ENCODE results near the gene ADAMTS7.
"Not testable (repeated sequence)": the region's sequence is repeated elsewhere in the genome, so short reads cannot be mapped to it uniquely, and the experiment has no call there.

Gene ADAMTS7

DNA sequence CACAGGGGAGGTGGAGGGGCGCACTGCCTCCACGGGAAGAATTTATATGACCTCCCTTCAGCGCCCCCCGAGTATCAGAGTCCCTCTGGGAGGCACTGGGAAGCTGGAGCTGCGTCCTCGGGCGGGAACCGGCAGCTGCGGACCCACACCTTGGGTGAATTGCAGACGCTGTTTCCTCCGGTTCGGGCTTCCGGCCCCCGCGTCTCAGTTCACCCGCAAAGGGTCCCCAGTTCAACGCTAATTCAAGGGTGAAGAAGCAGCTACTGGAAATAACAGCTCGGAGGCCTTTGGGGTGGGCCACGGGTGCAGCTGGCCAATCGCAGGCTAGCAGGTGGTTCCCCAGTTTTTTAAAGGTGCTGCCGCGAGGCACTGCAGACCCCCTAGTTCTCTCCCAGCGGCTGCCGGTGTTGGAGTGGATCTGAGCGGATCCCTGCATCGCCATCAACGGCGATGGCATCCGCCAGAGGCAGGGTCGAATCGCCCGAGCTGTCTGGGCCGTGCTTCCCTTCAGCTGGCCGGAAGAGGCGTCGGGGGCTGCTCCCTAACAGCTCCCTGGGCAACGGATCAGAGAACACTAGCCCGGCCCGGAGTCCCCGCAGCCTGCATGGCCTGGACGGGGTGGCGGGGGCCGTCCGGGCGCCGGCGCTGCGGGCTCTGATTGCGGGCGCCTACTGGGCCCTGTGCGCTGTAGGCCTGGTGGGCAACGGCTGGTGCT is 19.4 kb upstream of the ADAMTS7 start:
- DNase-seq (ENCODE audit: low read depth in 2 of 2): no peak

DNA sequence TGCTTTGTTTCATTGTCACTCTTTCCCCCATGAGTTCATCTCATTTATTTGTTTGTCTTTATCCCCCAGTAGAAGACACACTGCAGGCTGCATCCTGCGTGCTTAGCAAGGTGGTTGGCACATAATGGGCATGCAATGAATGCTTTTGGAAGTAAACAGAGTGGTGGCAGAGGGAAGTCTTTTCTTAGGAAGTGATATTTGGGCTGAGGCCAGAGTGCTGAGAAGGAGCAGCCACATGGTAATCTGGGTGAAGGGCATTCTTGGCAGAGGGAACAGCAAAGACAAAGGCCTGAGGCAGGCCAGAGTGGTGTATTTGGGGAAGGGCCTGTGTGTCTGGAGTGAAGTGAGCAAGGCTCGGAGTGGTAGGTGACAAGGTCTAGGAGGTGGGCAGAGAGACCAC is 17.7 kb upstream of the ADAMTS7 start:
- no peak for DNase-seq (ENCODE audit: low read depth in 2 of 2)

- DNase-seq (ENCODE audit: low read depth in 2 of 2): no peak
Measured at GRCh38 chr15:78822514-78822913, 11.2 kb upstream of the ADAMTS7 start.

DNA sequence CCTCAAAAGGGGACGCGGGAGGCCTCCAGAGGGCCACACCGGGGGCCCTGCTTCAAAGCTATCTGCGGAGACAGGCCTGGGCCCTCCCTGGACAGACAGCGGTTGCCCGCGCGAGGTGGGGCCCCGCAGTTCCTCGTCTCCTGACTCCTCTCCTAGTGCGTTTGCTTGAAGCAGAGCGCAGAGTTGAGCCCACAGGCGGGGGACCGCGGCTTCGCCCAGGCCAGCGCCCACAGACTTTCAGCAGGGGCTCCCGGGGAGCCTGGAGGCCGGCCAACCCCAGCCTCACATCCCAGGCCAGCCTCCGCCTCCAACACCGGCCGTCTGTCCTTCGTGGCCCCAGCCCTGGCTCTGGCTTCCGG is 540 bp upstream of the ADAMTS7 start:
- no peak for DNase-seq (ENCODE audit: low read depth in 2 of 2)

GRCh38 chr15:78810362-78811123 is 721 bp downstream of the ADAMTS7 start:
- DNase-seq (ENCODE audit: low read depth in 2 of 2): no peak

DNA sequence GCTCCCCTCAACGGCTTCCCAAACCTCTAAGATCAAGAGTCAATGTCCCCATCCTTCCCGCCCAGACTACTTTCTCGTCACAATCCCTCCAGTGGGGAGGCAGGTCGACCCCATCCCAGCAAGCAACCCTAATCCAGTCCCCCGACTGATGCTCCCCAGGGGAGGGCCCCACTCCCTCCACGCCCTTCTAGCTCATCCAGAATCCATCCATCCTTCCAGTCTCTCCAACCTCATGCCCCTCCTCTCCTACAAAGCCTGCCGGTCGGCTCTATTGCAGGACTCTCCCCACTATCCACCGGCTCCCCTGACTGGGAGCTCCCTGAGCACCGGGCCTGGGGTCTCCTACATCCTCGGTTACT is 1.3 kb downstream of the ADAMTS7 start:
- DNase-seq (ENCODE audit: low read depth in 2 of 2): no peak

GRCh38 chr15:78808550-78808949 is 2.7 kb downstream of the ADAMTS7 start:
- DNase-seq (ENCODE audit: low read depth in 2 of 2): no peak

DNA sequence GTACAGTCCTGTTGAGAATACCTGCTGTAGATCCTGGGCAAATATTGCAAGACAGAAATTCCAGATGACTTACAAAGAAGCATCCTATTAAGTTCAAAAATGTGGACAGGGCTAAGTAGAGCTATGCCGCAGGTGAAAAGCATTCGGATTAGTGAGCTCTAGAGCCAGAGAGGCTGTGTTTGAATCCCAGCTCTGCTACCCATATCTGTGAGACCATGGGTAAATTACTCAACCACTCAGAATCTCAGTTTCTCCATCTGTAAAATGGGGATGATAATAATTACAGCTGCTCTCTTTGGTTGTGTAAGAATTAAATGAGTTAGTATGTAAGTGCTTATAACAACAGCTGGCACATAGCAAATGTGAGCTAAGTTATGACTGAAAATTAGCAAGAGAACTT is 3.9 kb downstream of the ADAMTS7 start:
- no peak for DNase-seq (ENCODE audit: low read depth in 2 of 2)

GRCh38 chr15:78804391-78804792 is 6.9 kb downstream of the ADAMTS7 start:
- DNase-seq (ENCODE audit: low read depth in 2 of 2): no peak

DNA sequence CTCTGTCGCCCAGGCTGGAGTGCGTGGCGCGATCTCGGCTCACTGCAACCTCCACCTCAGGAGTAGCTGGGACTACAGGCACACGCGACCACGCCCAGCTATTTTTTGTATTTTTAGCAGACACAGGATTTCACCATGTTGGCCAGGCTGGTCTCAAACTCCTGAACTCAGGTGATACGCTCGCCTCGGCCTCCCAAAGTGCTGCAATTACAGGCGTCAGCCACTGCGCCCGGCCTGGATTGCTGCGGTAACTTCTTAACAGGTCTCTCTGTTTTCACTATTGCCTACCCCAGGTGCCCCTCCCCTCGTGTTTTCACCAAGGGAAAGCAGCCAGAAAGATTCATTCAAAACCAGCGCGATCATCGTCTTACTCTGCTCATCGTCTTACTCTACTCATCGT is 10.5 kb downstream of the ADAMTS7 start:
- DNase-seq (ENCODE audit: low read depth in 2 of 2): no peak

GRCh38 chr15:78800189-78800588 is 11.1 kb downstream of the ADAMTS7 start:
- DNase-seq (ENCODE audit: low read depth in 2 of 2): no peak

DNA sequence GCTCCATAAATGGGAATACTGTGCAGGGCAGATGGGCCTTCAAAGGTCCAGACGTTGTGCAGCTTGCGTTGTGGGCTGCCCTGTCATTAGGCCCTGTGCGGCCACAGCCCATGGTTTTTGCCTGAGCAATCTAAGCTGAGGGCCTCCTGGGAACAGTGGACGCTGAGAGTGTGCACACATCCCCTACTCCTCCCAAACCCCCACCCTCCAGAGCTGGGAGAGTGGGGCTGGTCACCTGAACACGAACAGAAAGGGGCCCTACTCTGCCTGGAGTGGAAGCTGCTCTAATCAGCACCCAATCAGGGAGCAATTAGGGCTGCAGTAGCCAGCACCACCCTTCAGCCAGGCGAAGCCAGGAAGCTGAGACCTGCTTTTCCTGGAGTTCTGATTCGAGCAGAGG is 12.2 kb downstream of the ADAMTS7 start:
- DNase-seq (ENCODE audit: low read depth in 2 of 2): not testable (repeated sequence)

DNA sequence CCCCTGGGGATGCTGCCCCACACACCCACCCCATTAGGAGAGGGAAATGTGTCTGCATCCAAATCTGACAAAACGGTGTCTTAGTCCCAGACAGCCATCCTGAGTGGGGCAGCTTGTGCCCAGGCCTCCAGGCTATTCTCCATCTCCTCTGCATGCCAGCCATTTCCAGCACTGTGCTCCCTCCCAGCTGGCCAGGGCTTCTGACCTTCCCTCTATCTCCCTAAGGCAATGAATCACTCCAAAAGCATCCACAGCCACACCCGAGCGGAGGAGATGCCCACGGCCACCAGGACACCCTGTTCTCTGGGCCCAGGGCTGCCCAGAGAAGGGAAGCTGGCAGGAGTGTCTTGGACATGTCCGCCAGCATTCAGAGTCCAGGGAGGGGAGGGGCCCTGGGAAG is 12.9 kb downstream of the ADAMTS7 start:
- not testable (repeated sequence) for DNase-seq (ENCODE audit: low read depth in 2 of 2)

DNA sequence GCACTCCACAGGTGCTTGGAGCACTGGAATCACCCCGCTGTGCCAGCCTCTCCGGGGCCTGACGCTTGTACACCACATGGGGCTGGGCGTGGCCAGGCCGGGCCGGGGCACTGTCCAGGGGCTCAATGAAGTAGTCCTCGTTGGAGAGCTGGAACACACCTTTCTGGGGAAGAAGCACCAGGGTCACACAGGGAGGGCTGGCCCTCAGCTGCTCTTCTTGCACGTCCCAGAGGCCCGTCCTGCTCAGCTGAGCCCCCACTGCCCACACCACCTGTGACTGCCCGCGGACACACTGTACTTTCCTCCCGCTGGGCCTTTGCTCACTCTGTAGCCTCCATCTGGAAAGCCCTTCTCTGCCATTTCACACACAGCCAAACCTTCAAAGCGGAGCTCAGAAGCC is 13.3 kb downstream of the ADAMTS7 start:
- no peak for DNase-seq (ENCODE audit: low read depth in 2 of 2)

DNA sequence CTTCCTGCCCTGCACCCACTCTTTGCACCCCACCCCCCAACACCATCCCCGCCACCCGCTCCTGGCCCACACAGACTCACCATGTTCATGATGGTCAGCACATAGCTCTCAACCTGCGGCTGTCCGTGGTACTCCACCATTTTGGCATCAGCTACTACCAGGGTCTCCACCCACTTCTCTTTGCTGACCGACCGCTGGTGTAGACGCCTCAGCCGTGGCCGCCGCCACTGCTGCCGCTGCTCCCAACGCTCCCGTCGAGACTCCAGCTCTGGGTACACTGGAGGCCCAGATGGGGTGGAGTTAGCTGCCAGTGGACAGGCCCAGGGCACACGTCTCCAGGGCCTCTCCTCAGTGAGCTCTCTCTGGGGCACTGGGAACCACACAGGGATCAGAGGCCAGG is 14.8 kb downstream of the ADAMTS7 start:
- no peak for DNase-seq (ENCODE audit: low read depth in 2 of 2)

DNA sequence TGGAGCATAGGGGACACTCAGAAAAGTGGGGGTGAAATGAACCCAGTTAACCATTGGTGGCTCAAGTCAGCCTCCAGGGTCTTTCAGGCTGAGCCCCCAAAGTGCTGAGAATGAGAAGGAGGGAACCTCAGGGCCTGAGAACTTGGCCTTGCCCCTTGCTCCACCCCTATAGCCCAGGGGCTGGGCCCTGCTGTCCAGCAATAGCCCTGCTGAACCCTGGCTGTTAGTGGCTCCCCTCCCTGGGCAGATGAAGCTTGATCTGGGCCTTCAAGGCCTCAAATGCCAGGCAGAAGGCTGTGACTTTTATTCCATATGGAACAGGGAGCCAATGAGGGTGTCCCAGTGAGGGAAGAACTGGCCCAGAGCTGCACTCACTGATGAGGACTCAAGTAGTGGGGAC is 16.2 kb downstream of the ADAMTS7 start:
- DNase-seq (ENCODE audit: low read depth in 2 of 2): no peak

DNA sequence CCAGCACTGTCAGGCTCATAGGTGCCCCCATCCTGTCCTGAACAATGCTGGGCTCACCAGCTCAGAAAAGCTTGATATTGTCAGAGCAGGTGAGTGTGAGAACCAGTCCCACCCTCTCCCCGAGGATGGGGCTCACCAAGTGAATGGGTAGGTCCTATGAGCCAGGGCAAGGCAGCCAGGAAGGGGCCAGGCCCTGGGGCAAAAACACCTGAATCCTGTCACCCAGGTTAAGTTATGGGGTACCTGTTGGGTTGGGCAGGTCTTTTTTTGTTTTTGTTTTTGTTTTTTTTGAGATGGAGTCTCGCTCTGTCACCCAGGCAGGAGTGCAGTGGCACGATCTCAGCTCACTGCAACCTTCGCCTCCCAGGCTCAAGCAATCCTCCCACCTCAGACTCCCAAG is 16.8 kb downstream of the ADAMTS7 start:
- not testable (repeated sequence) for DNase-seq (ENCODE audit: low read depth in 2 of 2)

DNA sequence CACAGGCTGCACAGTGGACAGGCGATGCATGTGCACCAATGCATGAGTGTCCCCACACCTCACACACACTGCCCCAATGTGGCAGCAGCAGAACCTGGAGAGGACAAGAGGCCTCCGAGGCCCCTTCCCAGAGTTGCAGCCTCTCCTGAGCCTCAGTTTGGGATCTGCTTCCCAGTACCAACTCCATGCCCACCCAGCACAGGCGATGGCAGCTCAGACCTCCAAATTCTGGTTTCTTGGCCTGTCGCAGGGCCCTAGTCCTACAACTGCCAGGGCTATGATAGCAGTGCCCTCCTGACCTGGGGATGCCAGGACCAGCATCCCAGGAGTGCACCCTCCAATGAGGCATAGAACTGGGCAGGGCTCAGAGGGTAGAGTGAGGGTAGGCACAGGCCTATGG is 19.9 kb downstream of the ADAMTS7 start:
- DNase-seq (ENCODE audit: low read depth in 2 of 2): no peak

DNA sequence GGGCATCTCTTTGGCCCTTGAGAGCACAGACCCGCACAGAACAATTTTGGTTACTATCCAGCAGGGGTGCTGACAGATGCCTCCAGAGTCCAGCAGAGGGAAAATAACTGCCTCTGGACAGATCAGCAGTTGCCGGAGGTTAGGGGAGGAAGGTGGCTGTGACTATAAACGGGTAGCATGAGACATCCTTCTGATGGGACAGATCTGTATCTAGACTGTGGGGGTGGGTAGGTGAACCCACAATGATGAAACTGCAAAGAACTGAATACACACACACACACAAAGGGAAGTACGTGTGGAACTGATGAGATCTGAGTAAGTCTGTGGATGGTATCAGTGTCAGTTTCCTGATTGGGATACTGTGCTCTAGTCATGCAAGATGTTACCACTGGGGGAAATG is 21.2 kb downstream of the ADAMTS7 start:
- no peak for DNase-seq (ENCODE audit: low read depth in 2 of 2)

GRCh38 chr15:78789615-78790014 is 21.6 kb downstream of the ADAMTS7 start:
- DNase-seq (ENCODE audit: low read depth in 2 of 2): no peak

DNA sequence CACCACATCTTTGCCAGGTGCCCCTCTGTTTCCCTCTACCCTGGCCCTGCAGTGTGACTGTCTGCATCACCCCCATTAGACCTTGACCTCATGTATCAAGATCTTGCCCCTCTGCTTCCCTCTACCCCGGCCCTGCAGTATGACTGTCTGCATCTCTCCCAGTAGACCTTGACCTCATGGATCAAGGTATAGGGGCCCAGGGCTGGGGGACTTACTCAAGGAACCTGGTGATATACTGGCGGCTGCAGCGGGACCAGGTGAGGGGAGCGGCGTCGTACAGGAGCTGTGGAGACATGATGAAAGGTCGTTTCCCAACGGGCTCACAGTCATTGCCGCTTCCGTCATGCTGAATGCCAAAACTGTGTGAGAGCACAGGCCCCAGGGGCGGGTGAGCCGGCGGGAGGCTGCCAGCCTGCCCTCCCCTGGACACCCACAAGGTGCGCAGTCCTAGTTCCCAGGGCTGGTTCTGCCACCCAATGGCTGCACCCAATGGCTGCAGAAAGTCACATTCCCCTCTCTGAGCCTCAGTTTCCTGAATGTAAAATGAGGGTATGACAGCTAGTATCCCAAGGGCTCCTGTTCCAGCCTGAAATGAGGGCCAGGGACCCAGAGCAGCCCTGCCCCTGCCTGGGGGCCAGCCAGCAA is 23.1 kb downstream of the ADAMTS7 start:
- DNase-seq (ENCODE audit: low read depth in 2 of 2): no peak

DNA sequence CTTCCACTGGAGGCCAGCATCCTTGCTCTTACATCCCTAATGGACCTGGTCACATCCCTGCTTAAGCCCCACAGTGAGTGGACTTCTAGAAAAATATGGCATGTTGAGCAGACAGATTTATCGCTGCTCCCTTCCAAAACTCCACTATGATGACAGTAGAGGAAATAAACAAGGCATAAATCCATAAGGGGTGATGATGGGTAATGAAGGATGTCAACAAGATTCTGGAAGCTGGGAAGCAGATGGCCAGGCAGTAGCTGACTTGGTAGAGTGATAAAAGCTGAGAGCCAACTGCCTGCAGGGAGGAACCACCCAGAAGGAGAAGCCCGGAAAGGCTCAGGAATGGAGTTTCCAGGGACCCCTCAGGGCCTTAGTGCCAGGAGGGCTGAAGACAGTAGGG is 28.9 kb downstream of the ADAMTS7 start:
- DNase-seq (ENCODE audit: low read depth in 2 of 2): not testable (repeated sequence)

GRCh38 chr15:78781381-78781780 is 29.9 kb downstream of the ADAMTS7 start:
- not testable (repeated sequence) for DNase-seq (ENCODE audit: low read depth in 2 of 2)
